ENCODE results near the gene UGT1A9.

The UGT1A9 gene

GRCh38 chr2:233815861-233816260, 144.2 kb downstream of the UGT1A9 start:
- H3K4me3 ChIP-seq (ENCODE audit: low read depth in 1 of 2, low read length in 2 of 2), result no peak overlapping the region
- no peak for DNase-seq
- H3K9me3 ChIP-seq (ENCODE audit: insufficient read depth, low read length, severe bottlenecking), result no peaks in the 10 kb centered on the region
- H3K27ac ChIP-seq (ENCODE audit: low read length), result no peak overlapping the region
- H3K27me3 ChIP-seq (ENCODE audit: insufficient read depth, low read length, poor library complexity), result peaks cover 13% of the 10 kb centered on the region
- H2AFZ ChIP-seq (ENCODE audit: low read depth, low read length), result no peak overlapping the region
- H3K9ac ChIP-seq (ENCODE audit: low read depth, low read length), result no peak overlapping the region
- TF ChIP-seq EZH2 (IDR thresholded peaks at IDR 0.05; ENCODE audit: borderline replicate concordance, low read depth, low read length, severe bottlenecking), result no peak
- TF ChIP-seq, protein P1, sequence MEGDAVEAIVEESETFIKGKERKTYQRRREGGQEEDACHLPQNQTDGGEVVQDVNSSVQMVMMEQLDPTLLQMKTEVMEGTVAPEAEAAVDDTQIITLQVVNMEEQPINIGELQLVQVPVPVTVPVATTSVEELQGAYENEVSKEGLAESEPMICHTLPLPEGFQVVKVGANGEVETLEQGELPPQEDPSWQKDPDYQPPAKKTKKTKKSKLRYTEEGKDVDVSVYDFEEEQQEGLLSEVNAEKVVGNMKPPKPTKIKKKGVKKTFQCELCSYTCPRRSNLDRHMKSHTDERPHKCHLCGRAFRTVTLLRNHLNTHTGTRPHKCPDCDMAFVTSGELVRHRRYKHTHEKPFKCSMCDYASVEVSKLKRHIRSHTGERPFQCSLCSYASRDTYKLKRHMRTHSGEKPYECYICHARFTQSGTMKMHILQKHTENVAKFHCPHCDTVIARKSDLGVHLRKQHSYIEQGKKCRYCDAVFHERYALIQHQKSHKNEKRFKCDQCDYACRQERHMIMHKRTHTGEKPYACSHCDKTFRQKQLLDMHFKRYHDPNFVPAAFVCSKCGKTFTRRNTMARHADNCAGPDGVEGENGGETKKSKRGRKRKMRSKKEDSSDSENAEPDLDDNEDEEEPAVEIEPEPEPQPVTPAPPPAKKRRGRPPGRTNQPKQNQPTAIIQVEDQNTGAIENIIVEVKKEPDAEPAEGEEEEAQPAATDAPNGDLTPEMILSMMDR (IDR thresholded peaks at IDR 0.05; ENCODE audit: borderline replicate concordance, extremely low read depth, low read length, poor library complexity, severe bottlenecking), result no peak
- H3K36me3 ChIP-seq (ENCODE audit: insufficient read depth, low read length), result no peaks in the 10 kb centered on the region
- H4K20me1 ChIP-seq (ENCODE audit: insufficient read depth, low read length), result no peaks in the 10 kb centered on the region
- no peaks in the 10 kb centered on the region for H3K4me1 ChIP-seq (ENCODE audit: insufficient read depth, low read length)
- no peak for ATAC-seq (ENCODE audit: insufficient read depth, low read depth)
- no peaks in the 10 kb centered on the region for H3K79me2 ChIP-seq (ENCODE audit: insufficient read depth, low read length)
- H3K4me2 ChIP-seq (ENCODE audit: insufficient read depth, low read length), result no peak overlapping the region

DNA sequence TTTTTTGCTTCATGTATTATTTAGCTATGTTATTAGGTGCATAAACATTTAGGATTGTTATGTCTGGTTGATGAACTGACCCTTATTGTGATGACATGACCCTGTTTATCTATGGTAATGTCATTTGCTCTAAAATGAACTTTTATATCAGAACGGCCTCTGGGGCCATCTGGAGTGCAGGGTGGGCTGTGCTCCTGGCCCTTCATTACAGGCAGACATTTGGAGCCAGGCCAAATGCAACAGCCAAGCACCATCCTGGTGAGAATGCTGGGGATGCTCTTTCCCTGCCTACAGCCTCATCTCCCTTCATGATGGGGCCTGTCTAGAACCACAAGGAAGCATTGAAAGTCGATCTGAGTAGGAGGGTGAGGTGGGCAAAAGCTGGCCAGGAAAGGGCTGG, 144.6 kb downstream of the UGT1A9 start:
- Histone ChIP-seq H3K4me1 (ENCODE audit: insufficient read depth, low read length) (no peaks in the 10 kb centered on the region), H3K36me3 (ENCODE audit: insufficient read depth, low read length) (no peaks in the 10 kb centered on the region), H3K4me2 (ENCODE audit: insufficient read depth, low read length) (no peak overlapping the region), H3K9me3 (ENCODE audit: insufficient read depth, low read length, severe bottlenecking) (no peaks in the 10 kb centered on the region), H4K20me1 (ENCODE audit: insufficient read depth, low read length) (no peaks in the 10 kb centered on the region), H3K27me3 (ENCODE audit: insufficient read depth, low read length, poor library complexity) (peaks cover 10% of the 10 kb centered on the region), H3K79me2 (ENCODE audit: insufficient read depth, low read length) (no peaks in the 10 kb centered on the region), H3K4me3 (ENCODE audit: low read depth in 1 of 2, low read length in 2 of 2) (no peak overlapping the region), H2AFZ (ENCODE audit: low read depth, low read length) (no peak overlapping the region), H3K27ac (ENCODE audit: low read length) (no peak overlapping the region), H3K9ac (ENCODE audit: low read depth, low read length) (no peak overlapping the region)
- ATAC-seq (ENCODE audit: insufficient read depth, low read depth) (no peak), DNase-seq (no peak)
- no peak for TF ChIP-seq EZH2 (IDR thresholded peaks at IDR 0.05; ENCODE audit: borderline replicate concordance, low read depth, low read length, severe bottlenecking)
- TF ChIP-seq, protein P1 (IDR thresholded peaks at IDR 0.05; ENCODE audit: borderline replicate concordance, extremely low read depth, low read length, poor library complexity, severe bottlenecking), result no peak

DNA sequence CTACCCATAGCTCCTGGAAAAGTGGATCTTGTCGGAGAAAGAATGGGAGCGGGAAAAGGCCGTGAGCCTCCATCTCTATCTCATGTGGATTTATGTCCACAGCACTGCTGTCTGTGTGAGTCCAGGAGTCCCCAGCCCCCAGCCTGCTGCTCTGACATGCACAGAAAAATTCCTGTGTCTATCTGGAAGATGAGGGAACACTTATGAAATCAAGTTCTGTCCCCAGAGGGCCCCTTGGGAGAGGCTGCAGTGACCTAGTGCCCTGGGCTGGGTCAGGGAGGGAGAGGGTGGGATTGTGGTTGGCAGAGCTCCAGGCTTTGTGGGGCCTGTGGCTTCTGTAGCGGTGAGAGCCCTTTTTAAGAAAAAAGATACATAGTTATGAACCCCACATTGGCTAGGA, 145.1 kb downstream of the UGT1A9 start:
- Histone ChIP-seq H3K9ac (ENCODE audit: low read depth, low read length) (no peak overlapping the region), H2AFZ (ENCODE audit: low read depth, low read length) (no peak overlapping the region), H3K4me1 (ENCODE audit: insufficient read depth, low read length) (no peaks in the 10 kb centered on the region), H3K4me2 (ENCODE audit: insufficient read depth, low read length) (no peak overlapping the region), H3K27me3 (ENCODE audit: insufficient read depth, low read length, poor library complexity) (peaks cover 8% of the 10 kb centered on the region), H3K36me3 (ENCODE audit: insufficient read depth, low read length) (no peaks in the 10 kb centered on the region), H3K27ac (ENCODE audit: low read length) (no peak overlapping the region), H3K9me3 (ENCODE audit: insufficient read depth, low read length, severe bottlenecking) (no peaks in the 10 kb centered on the region), H3K79me2 (ENCODE audit: insufficient read depth, low read length) (no peaks in the 10 kb centered on the region), H4K20me1 (ENCODE audit: insufficient read depth, low read length) (no peaks in the 10 kb centered on the region), H3K4me3 (ENCODE audit: low read depth in 1 of 2, low read length in 2 of 2) (no peak overlapping the region)
- ATAC-seq (ENCODE audit: insufficient read depth, low read depth) (no peak), DNase-seq (no peak)
- TF ChIP-seq, protein P1 (IDR thresholded peaks at IDR 0.05; ENCODE audit: borderline replicate concordance, extremely low read depth, low read length, poor library complexity, severe bottlenecking), result no peak
- no peak for TF ChIP-seq EZH2 (IDR thresholded peaks at IDR 0.05; ENCODE audit: borderline replicate concordance, low read depth, low read length, severe bottlenecking)

DNA sequence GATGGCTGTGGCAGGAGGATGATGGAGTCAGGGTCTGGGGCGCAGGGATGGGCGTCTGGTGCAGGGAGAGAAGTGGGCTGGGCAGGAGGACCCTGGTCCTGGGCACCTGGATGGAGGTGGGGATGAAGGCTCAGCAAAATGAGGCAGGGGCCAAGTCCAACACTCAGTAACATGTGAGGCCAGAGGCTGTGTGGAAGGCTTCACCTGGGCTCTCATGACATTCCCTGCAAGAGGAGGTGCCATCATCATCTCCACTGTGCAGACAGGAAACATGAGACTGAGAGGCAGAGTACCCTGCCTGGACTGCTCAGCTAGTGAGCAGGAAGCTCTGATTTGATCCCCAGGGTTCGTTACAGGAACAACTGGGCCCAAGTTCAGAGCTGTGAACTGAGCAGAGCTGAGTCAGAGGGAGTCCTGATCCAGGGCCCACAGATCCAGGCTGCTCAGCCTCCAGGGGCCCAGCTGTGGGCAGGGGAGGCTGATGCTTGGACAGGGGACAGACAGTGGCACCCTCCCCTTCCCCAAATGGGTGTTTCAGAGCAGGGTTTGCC, 145.7 kb downstream of the UGT1A9 start:
- Histone ChIP-seq H3K9me3 (ENCODE audit: insufficient read depth, low read length, severe bottlenecking) (no peaks in the 10 kb centered on the region), H3K9ac (ENCODE audit: low read depth, low read length) (no peak overlapping the region), H3K4me2 (ENCODE audit: insufficient read depth, low read length) (no peak overlapping the region), H3K27me3 (ENCODE audit: insufficient read depth, low read length, poor library complexity) (peaks cover 5% of the 10 kb centered on the region), H4K20me1 (ENCODE audit: insufficient read depth, low read length) (no peaks in the 10 kb centered on the region), H2AFZ (ENCODE audit: low read depth, low read length) (no peak overlapping the region), H3K79me2 (ENCODE audit: insufficient read depth, low read length) (no peaks in the 10 kb centered on the region), H3K27ac (ENCODE audit: low read length) (no peak overlapping the region), H3K36me3 (ENCODE audit: insufficient read depth, low read length) (no peaks in the 10 kb centered on the region), H3K4me1 (ENCODE audit: insufficient read depth, low read length) (no peaks in the 10 kb centered on the region), H3K4me3 (ENCODE audit: low read depth in 1 of 2, low read length in 2 of 2) (no peak overlapping the region)
- DNase-seq (no peak), ATAC-seq (ENCODE audit: insufficient read depth, low read depth) (no peak)
- TF ChIP-seq, protein P1 (IDR thresholded peaks at IDR 0.05; ENCODE audit: borderline replicate concordance, extremely low read depth, low read length, poor library complexity, severe bottlenecking), result no peak
- no peak for TF ChIP-seq EZH2 (IDR thresholded peaks at IDR 0.05; ENCODE audit: borderline replicate concordance, low read depth, low read length, severe bottlenecking)

Data from DND-41 (cell line).